Subcutaneous adipose tissue (tissue), 4 donors: Measurements from ENCODE around the gene NUFIP2. TPM values are rescaled to one million over a fixed set of nuclear protein-coding genes. Genes with fewer than 3 reads are reported as not detected.

Source experiments
- CTCF ChIP-seq: fragments of 450-650 bp; IDR thresholded peaks from one replicate; pipeline ENCODE4 v1.5.1; 2016; ENCODE audit warnings: low read depth, mild to moderate bottlenecking, control low read depth, antibody characterized with exemption, moderate library complexity
- total RNA-seq, 4 donors: library from RNA; depleted of rRNA; stranded (reverse); fragments of >200 nt; gene quantifications; one replicate each; pipeline ENCODE4 v1.1.0, GENCODE V29; 2016

NUFIP2 gene
- total RNA-seq, 4 donors from 2014 or later = 32.4 to 45.2 (median 39.4) TPM

- no peak for TF ChIP-seq CTCF
These were observed 78.8 kb downstream of the NUFIP2 start for GRCh38 chr17:29215174-29215573.

GRCh38 chr17:29214215-29215146, 79.5 kb downstream of the NUFIP2 start:
- TF ChIP-seq CTCF = no peak

- no peak for TF ChIP-seq CTCF
These were observed 81.2 kb downstream of the NUFIP2 start for GRCh38 chr17:29212681-29213121.

GRCh38 chr17:29212094-29212631, 81.8 kb downstream of the NUFIP2 start:
- TF ChIP-seq CTCF = no peak

- TF ChIP-seq CTCF = no peak
These were observed 83.1 kb downstream of the NUFIP2 start for GRCh38 chr17:29210879-29211278.

GRCh38 chr17:29209073-29209472, 84.9 kb downstream of the NUFIP2 start:
- no peak for TF ChIP-seq CTCF

- TF ChIP-seq CTCF = no peak
These were observed 86.0 kb downstream of the NUFIP2 start for GRCh38 chr17:29207975-29208374.
